Activated CD4-positive, alpha-beta T cell treated with anti-CD3 and anti-CD28 coated beads for 4 hours (primary cell): ENCODE measurements around the gene SUFU.
"Not testable (repeated sequence)": the region's sequence is repeated elsewhere in the genome, so short reads cannot be mapped to it uniquely, and the experiment has no call there.

Experiments
- DNase-seq, 2 donors: peaks; one replicate each; pipeline ENCODE4 v3.0.0-alpha.2; 2020

SUFU gene

DNA sequence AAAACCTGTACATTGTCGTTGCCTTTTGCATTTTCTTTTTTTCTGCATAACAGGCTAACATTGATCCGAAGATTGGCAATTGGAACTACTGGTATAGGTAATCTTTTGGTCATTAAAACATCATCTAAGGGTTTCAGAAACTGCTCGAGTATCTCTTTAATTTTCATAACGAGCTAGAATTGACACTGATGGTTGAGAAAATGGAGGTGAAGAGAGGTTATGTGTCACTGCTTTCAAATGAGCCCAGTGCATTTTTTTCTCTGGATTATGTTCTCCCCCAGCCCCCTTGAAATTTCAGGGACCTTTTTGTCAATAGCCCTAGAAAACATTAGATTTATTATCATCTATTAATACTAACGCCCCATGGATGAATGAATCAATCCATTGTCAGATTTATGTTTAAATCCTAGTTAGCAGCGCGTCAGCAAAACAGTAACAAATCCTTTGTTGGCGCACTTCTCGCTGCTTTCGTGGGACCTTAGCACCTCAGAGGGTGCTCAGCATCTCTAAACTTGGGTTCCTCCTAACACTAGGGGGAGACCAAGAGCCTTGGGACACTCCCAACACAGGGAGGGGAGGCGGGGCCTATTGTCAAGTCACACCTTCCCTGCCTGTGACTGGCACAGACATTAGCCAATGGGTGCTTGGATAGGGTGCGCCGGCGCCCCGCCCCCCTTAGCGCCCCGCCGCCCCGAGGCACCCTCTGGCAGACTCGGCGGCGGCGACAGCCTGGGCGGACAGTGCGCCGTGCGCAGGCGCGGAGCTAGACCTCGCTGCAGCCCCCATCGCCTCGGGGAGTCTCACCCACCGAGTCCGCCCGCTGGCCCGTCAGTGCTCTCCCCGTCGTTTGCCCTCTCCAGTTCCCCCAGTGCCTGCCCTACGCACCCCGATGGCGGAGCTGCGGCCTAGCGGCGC is at the start of gene SUFU:
SUFU (plus strand) TSS at position 709 of the 915 bp plus-strand sequence; CDS start at position 890, 181 bp downstream.
- DNase-seq: peak; percentile 99

GRCh38 chr10:102454662-102455487 is 48.9 kb upstream of the SUFU start:
- DNase-seq: not testable (repeated sequence)

DNA sequence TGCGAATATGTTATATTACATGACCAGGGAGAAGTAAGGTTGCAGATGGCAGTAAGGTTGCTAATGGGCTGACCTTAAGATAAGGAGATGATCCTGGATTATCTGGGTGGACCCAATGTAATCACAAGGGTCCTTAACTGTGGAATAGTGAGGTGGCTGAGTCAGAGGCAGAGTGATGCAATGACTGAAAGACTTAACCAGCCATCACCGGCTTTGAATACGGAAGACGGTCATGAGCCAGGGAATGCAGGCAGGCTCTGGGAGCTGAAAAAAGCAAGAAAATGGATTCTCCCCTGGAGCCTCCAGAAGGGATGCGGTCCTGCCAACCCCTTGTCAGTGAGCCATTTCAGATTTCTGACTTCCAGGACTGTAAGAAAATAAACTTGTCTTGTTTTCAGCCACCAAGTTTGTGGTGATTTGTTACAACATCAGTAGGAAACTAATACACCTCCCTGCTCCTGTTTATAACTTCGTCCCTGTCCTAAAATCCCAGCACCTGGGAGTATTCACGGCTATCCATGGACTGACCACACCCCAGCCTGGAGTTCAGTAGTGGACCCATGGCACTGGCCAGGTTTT is 47.8 kb upstream of the SUFU start:
- DNase-seq: no peak

- no peak for DNase-seq
These were observed 46.1 kb upstream of the SUFU start for GRCh38 chr10:102457591-102458150.

GRCh38 chr10:102458656-102459055 is 45.1 kb upstream of the SUFU start:
- DNase-seq: no peak

DNA sequence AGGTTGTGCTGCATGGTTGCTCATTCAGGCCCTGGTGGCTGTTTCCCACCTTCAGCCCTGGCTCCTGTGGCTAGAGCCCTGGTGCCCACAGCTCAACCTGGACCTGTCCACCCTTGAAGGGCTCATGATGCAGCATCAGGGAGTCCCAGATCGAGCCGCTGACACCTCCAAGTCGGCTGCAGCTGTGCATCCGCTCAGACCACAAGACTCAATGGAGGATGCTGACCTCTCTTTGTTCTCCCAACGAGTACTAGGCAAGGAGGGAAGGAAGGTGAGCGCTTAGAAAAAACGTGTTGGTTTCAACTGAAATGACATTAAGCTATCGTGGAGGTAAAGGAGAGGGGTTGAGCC is 43.0 kb upstream of the SUFU start:
- no peak for DNase-seq

- DNase-seq: peak; percentile 94
These were observed 42.4 kb upstream of the SUFU start for GRCh38 chr10:102461187-102462054.

DNA sequence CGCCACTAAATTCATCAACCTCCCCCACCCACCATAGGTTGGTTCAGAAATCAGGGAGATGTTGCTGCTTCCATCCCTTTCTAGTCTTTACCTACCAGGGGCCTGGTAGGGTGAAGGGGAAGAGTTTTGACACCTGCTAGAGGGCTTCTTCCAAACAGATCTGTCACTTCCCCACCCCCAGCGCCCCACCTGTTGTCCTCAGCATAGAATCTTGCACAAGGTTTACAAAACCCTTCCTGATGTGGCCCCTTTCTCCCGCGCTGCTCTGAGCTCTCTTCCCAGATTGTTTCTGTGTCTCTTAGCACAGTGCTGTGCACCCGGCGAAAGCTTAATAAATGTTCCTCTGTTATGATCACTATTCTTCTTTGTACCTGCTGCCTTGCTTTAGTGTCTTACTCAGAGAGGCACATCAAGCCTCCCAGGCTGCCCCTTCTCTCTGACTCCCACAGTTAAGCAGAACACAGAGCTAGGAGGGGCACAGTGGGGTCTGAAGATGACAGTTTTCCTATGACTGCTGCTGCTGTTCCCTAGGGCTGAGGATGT is 41.2 kb upstream of the SUFU start:
- no peak for DNase-seq

- no peak for DNase-seq
These were observed 39.8 kb upstream of the SUFU start for GRCh38 chr10:102463983-102464382.

DNA sequence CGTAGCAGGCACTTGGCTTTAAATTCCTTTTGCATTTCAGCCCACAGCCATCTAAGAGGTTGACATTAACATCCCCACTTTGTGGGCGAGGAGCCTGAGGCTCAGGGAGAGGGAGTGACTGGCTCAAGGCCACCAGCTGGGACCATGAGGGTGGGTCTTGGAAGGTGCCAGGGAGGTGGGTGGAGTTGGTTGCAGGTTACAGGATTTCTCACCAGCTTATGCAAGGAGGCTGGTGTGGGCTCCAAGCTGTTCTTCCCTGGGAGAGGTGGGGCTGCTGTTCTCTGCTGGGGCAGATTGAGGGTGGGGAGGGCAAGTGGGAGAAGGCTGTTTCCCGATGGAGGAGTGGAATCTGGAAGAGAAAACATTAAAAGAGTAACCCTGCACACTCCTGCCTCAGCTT is 38.3 kb upstream of the SUFU start:
- no peak for DNase-seq

GRCh38 chr10:102467318-102467717 is 36.5 kb upstream of the SUFU start:
- no peak for DNase-seq

GRCh38 chr10:102467971-102468438 is 35.8 kb upstream of the SUFU start:
- no peak for DNase-seq

- no peak for DNase-seq
These were observed 35.1 kb upstream of the SUFU start for GRCh38 chr10:102468683-102469082.

DNA sequence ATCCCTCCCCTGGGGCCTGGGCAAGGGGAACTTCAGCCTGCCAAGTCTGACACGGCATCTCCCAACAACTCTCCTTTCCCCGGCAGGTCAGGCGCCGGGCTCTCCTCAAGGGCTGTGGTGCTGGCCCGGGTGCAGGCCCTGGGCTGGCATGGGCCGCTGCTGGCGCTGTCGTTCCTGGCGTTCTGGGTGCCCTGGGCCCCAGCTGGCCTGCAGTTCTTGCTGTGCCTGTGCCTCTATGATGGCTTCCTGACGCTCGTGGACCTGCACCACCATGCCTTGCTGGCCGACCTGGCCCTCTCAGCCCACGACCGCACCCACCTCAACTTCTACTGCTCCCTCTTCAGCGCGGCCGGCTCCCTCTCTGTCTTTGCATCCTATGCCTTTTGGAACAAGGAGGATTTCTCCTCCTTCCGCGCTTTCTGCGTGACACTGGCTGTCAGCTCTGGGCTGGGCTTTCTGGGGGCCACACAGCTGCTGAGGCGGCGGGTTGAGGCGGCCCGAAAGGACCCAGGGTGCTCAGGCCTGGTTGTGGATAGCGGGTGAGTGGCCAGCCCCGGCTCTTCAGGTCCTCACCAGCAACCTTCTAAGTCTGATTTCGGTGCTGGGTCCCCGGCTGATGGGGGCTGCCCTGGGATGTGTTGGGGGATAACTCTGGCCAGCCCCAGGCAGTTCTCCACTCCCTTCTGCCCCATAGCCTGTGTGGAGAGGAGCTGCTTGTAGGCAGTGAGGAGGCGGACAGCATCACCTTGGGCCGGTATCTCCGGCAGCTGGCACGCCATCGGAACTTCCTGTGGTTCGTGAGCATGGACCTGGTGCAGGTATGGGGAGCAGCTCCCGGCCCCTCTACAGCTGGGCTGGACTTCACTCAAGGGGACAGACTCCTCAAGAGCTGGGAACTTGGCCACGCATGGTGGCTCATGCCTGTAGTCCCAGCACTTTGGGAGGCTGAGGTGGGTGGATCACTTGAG is 32.9 kb upstream of the SUFU start:
- no peak for DNase-seq

DNA sequence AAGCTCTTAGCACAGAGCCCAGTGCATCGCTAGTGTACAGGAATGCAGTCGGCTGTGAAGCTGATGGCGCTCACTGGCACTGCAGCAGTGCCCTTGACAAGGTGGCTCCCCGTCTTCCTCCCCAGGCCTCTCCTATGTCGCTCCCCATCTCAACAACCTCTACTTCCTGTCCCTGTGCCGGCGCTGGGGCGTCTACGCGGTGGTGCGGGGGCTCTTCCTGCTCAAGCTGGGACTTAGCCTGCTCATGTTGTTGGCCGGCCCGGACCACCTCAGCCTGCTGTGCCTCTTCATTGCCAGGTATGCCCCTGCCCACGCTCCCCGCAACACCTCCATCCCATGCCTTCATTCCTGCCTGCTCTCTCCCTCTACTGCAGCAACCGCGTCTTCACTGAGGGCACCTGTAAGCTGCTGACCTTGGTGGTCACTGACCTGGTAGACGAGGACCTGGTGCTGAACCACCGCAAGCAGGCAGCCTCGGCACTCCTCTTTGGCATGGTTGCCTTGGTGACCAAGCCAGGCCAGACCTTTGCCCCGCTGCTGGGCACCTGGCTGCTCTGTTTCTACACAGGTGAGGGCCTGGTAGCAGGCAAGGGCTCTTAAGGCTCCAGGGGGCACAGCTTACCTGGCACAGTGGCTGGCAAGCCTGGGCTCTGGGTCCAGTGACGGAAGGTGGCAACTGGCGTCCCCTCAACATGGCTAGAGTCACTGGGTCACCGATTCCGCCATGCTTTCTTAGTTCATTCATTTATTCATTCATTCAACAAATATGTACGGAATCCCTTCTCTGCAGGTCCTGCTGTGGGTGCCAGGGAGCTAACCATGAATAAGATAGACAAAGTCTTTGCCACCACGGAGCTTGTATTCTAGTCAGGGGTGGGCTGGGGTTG is 30.1 kb upstream of the SUFU start:
- peak in 1 of 2 donors; percentile 10 for DNase-seq

DNA sequence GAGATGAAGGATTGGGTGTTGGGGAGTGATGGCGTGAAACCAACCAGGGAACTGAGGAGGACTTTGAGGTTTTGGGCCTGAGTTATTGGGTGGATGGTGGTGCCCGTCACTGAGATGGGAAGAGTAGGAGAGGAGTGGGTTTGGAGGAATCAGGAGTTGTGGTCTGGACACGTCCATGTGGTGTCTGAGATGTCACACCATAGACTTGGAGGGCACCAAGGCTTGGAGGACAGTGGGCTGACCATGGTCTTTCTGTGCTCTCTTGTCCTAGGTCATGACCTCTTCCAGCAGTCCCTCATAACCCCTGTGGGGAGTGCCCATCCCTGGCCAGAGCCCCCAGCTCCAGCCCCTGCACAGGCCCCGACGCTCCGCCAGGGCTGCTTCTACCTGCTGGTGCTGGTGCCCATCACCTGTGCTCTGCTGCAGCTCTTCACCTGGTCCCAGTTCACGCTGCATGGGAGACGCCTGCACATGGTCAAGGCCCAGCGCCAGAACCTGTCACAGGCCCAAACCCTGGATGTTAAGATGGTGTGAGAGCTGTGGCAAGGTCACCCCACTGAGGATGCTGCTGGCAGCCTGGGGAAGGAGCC is 28.2 kb upstream of the SUFU start:
- no peak for DNase-seq

- peak in 1 of 2 donors; percentile 7 for DNase-seq
These were observed 27.2 kb upstream of the SUFU start for GRCh38 chr10:102476466-102477141.

- no peak for DNase-seq
These were observed 24.1 kb upstream of the SUFU start for GRCh38 chr10:102479651-102480050.
